K562 (cell line): Measurements from ENCODE around the gene PLAAT3. TPM values are rescaled to one million over a fixed set of nuclear protein-coding genes. Genes with fewer than 3 reads are reported as not detected.

Source experiments
- ATF3 ChIP-seq, 2 experiments: fragments of 450-650 bp in 1 of 2; sonication (generic) in 1 of 2; formaldehyde crosslinking in 1 of 2; IDR thresholded peaks in 1 of 2; conservative IDR thresholded peaks in 1 of 2; 2 replicates each; pipeline versions ENCODE4 v1.6.1 to v1.8.1; 2016 to 2023; ENCODE audit warnings: mild to moderate bottlenecking in 2 of 2, moderate library complexity in 2 of 2, inconsistent platforms in 1 of 2, missing genetic modification reagents in 1 of 2
- BRF2 ChIP-seq: IDR thresholded peaks from 3 replicates; pipeline ENCODE4 v1.6.1; 2011; ENCODE audit warnings: borderline replicate concordance, mild to moderate bottlenecking; ENCODE audit not compliant: insufficient read length, insufficient read depth
- DACH1 ChIP-seq: fragments of 450-650 bp; IDR thresholded peaks from 2 replicates; pipeline ENCODE4 v1.6.1; 2018; ENCODE audit not compliant: partially characterized antibody
- FOXM1 ChIP-seq, 2 experiments: fragments of 450-650 bp in 1 of 2; sonication (generic) in 1 of 2; formaldehyde crosslinking in 1 of 2; IDR thresholded peaks; 2 replicates each; pipeline versions ENCODE4 v1.6.1 to v1.9.0; 2017 to 2022; ENCODE audit warnings: low read depth in 2 of 2, mild to moderate bottlenecking in 2 of 2, missing genetic modification reagents in 1 of 2, moderate library complexity in 1 of 2
- NCOA6 ChIP-seq: fragments of 450-650 bp; IDR thresholded peaks from 2 replicates; pipeline ENCODE4 v1.6.1; 2017; ENCODE audit warnings: mild to moderate bottlenecking
- NFIC ChIP-seq: fragments of 450-650 bp; IDR thresholded peaks from 2 replicates; pipeline ENCODE4 v1.6.1; 2017; ENCODE audit warnings: mild to moderate bottlenecking, inconsistent platforms
- POU5F1 ChIP-seq: fragments of 150-350 bp; IDR thresholded peaks from 2 replicates; pipeline ENCODE4 v1.6.1; 2014; ENCODE audit warnings: borderline replicate concordance, low read length, low read depth, mild to moderate bottlenecking; ENCODE audit not compliant: partially characterized antibody
- RBM22 ChIP-seq: fragments of 200-400 bp; formaldehyde crosslinking; IDR thresholded peaks from 2 replicates; pipeline ENCODE4 v1.6.1; 2018; ENCODE audit warnings: low read length, low read depth; ENCODE audit not compliant: poor library complexity, severe bottlenecking
- SPI1 ChIP-seq: IDR thresholded peaks from 2 replicates; pipeline ENCODE4 v1.6.1; 2011; ENCODE audit warnings: low read depth, low read length, control low read depth, borderline replicate concordance
- SRSF7 ChIP-seq: fragments of 200-400 bp; formaldehyde crosslinking; optimal IDR thresholded peaks from 2 replicates; pipeline ENCODE3; 2017; ENCODE audit warnings: mild to moderate bottlenecking, low read depth, low read length
- TRIM25 ChIP-seq: fragments of 450-650 bp; IDR thresholded peaks from 2 replicates; pipeline ENCODE4 v1.7.0; 2016; ENCODE audit warnings: borderline replicate concordance
- YBX1 ChIP-seq: fragments of 450-650 bp; IDR thresholded peaks from 2 replicates; pipeline ENCODE4 v1.7.1; 2016; ENCODE audit warnings: mild to moderate bottlenecking
- ZBTB11 ChIP-seq, 3 experiments: fragments of 200-800 bp in 1 of 3; fragments of 250-450 bp in 1 of 3; fragments of 450-650 bp in 1 of 3; sonication (Bioruptor Pico) in 1 of 3; sonication (Bioruptor generic) in 1 of 3; formaldehyde crosslinking in 1 of 3; IDR thresholded peaks; 2 replicates each; pipeline versions ENCODE4 v1.6.1 to v1.8.0; 2016 to 2022; ENCODE audit warnings: mild to moderate bottlenecking in 2 of 3, missing genetic modification characterization in 2 of 3, missing compliant biosample characterization in 1 of 3, moderate library complexity in 1 of 3
- ZNF133 ChIP-seq: fragments of 250-450 bp; sonication (Bioruptor Pico); IDR thresholded peaks from 2 replicates; pipeline ENCODE4 v1.4.0; 2020; ENCODE audit warnings: mild to moderate bottlenecking
- ZNF212 ChIP-seq: fragments of 450-650 bp; formaldehyde crosslinking; IDR thresholded peaks from 2 replicates; pipeline ENCODE4 v1.4.0; 2020; ENCODE audit warnings: mild to moderate bottlenecking
- ZNF766 ChIP-seq: fragments of 200-800 bp; sonication (Bioruptor generic); conservative IDR thresholded peaks from 2 replicates; pipeline ENCODE4 v1.6.1; 2016; ENCODE audit warnings: missing genetic modification characterization, missing compliant biosample characterization
- ZNF79 ChIP-seq: fragments of 250-450 bp; sonication (Bioruptor Pico); IDR thresholded peaks from 2 replicates; pipeline ENCODE4 v1.4.0; 2020; ENCODE audit warnings: low read depth, mild to moderate bottlenecking, moderate library complexity
- ZNF830 ChIP-seq: fragments of 250-450 bp; sonication (Bioruptor Pico); IDR thresholded peaks from 2 replicates; pipeline ENCODE4 v1.5.0; 2021; ENCODE audit warnings: mild to moderate bottlenecking
- polyA plus RNA-seq, 8 experiments: library from polyadenylated mRNA; depleted of rRNA in 4 of 8; stranded (reverse) in 5 of 8; unstranded in 3 of 8; fragments of >200 nt; fragmentation: Nextera tagmentation in 2 of 8; fragmentation: Illumina TruSeq in 1 of 8; extraction: Ambion mirVana in 2 of 8; extraction: Trizol in 1 of 8; gene quantifications; 2 replicates each; pipeline versions ENCODE4 v1.2.1 to v1.2.3, GENCODE V29; 2011 to 2014; ENCODE audit warnings: inconsistent platforms in 1 of 8, missing spikeins in 1 of 8
- total RNA-seq, 7 experiments: library from RNA; depleted of rRNA in 6 of 7; stranded (reverse); fragments of >200 nt in 6 of 7; fragmentation: Illumina TruSeq in 2 of 7; extraction: Trizol in 2 of 7; gene quantifications; 2 replicates each; pipeline versions ENCODE4 v1.2.1 to v1.2.3, GENCODE V29; 2011 to 2021; ENCODE audit warnings: low replicate concordance in 1 of 7

Gene PLAAT3
- total and polyA plus RNA-seq, 9 of the 15 experiments (the other 6 are each of a cell fraction or from before 2014, with no cell fraction given) = 0.80 to 2.7 (median 1.4) TPM

GRCh38 chr11:63614136-63614671 is at the start of gene PLAAT3 (continued):
- TF ChIP-seq ZNF79 (CRISPR knock-in tag) = no peak
- TF ChIP-seq TRIM25 = no peak
- TF ChIP-seq RBM22 = no peak
- TF ChIP-seq ATF3 (IDR thresholded peaks at IDR 0.05) = peak; percentile 41
- TF ChIP-seq ATF3 (CRISPR knock-in tag; conservative IDR thresholded peaks at IDR 0.05) = no peak
- no peak for TF ChIP-seq ZNF766 (CRISPR knock-in tag)
- no peak for TF ChIP-seq ZNF133 (CRISPR knock-in tag)
- TF ChIP-seq YBX1 = no peak
- no peak for TF ChIP-seq SPI1
- no peak for TF ChIP-seq ZNF212 (CRISPR knock-in tag)
- no peak for TF ChIP-seq NCOA6
- no peak for TF ChIP-seq BRF2
- TF ChIP-seq SRSF7 = no peak
- TF ChIP-seq FOXM1 (IDR thresholded peaks at IDR 0.05; ENCODE audit: low read depth) = no peak
- no peak for TF ChIP-seq FOXM1 (CRISPR knock-in tag; IDR thresholded peaks at IDR 0.05; ENCODE audit: low read depth)
- TF ChIP-seq POU5F1 = no peak
- TF ChIP-seq NFIC = peak; percentile 16; the same call in 1 of the 2 replicates
- TF ChIP-seq ZBTB11 (CRISPR knock-in tag; IDR thresholded peaks at IDR 0.05) = no peak
- TF ChIP-seq ZNF830 (CRISPR knock-in tag) = no peak
- no peak for TF ChIP-seq DACH1
